SKM-1 (cell line): ENCODE results near the gene RNASE7.
"Not testable (repeated sequence)": the region's sequence is repeated elsewhere in the genome, so short reads cannot be mapped to it uniquely, and the experiment has no call there.

Experiments used
- DNase-seq: peaks from one replicate; lab custom pipeline; 2025; ENCODE audit not compliant: unreplicated experiment; lab: John Stamatoyannopoulos, UW

Gene RNASE7, protein sequence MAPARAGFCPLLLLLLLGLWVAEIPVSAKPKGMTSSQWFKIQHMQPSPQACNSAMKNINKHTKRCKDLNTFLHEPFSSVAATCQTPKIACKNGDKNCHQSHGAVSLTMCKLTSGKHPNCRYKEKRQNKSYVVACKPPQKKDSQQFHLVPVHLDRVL

DNA sequence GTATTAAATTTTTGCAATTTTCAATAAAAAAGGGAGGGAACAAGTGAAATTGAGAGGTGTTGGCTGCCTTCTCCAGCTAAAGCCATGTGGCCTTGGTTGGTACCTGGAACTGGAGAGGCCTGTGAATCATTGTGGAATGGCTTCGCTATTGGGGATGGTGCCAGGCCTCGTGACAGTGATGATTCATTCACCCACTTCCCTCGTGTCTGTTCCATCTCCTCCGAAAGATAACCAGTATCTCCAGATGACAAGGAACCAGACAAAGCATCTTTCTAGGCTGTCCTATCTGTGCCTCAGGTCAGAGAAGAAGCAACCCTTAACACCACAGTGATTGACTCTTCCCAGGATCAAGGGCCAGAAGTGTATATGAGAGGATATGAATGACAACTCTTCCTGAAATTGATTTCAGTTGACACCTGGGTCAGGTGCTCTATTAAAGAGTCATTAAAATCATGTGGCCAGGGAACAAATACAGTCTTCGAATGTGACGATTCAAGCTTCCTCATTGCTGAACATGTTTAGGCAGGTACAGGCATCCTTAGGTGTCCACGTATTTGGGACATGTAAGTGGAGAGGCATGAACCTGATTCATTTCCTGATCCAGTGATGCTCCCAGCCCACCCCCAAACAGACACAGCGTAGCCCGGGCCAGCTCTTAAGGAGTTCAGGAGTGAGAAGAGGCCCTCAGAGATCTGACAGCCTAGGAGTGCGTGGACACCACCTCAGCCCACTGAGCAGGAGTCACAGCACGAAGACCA, at the start of gene RNASE7:
TSS of gene RNASE7 (plus strand) at position 687 of the 758 bp plus-strand sequence. CDS start 631 bp downstream, outside the sequence.
- no peak for DNase-seq

DNA sequence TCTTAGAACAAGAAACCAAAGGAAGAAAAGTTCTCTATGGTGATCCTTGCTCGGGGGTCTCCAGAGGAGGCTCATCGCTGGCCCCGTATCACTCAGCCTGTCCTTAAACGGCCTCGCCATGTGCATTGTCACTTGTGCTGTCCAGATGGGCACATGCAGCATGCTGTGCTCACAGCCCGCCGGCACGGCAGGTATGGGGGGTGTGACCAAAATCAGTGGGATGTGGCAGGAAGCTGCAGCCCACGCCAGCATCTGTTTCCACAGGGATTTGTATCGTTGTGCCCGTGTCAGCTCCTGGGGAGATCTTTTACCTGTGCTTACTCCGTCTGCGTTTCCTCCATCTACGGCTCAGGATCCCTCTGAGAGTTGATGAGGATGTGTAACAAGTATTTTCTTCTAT, 45.6 kb upstream of the RNASE7 start:
- no peak for DNase-seq

DNA sequence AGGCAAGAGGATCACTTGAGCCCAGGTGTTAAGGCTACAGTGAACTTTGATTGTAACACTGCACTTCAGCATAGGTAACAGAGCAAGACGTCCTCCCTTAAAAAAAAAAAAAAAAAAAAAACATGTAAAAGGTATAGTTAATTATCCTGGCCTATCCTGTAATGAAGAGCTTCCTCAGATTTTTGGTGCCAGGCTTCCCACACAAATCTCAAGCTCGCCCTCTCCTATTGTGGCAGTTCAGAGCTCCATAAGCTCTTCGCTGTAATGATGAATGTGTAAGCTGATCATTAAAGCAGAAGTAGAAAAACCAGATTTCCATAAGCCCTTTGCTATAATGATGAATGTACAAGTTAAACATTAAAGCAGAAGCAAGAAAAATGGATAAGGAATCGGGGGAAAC, 45.0 kb upstream of the RNASE7 start:
- no peak for DNase-seq

DNA sequence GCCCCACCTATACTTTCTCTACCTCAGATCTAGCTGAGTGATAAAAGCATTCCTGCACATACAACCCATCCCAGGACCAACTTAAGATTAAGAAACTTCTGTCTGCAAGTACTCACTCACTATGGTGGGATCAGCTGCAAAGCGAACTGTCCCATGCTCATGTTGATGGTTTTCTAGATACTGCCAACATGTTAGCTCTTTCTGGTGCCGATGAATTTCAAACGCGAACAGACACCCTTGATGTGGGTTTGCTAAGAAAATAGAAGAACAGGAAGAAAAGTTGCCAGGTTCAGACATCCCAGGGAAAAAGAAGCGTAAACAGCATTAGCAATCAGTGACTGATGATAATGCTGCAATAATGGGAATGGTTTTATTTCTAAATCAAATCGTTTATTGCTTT, 44.6 kb upstream of the RNASE7 start:
- no peak for DNase-seq

DNA sequence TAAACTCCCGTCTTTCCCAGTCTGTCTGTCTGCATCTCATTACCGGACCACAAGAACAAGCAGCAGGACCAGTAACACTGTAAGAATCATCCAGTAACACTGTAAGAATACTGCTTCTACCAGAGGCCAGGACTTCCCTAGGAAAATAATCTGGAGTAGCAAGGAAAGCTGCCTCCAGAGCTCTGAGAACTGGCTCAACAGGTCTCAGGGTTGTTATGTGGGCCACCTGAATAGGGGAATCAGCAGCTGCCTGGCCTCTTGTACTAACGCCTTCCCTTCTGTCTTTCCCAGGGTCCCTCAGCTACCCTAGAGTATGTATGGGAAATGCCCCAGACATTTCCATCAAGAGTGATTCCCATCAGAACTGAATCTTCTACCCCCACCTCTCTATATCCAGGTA, 44.0 kb upstream of the RNASE7 start:
- DNase-seq: no peak

DNA sequence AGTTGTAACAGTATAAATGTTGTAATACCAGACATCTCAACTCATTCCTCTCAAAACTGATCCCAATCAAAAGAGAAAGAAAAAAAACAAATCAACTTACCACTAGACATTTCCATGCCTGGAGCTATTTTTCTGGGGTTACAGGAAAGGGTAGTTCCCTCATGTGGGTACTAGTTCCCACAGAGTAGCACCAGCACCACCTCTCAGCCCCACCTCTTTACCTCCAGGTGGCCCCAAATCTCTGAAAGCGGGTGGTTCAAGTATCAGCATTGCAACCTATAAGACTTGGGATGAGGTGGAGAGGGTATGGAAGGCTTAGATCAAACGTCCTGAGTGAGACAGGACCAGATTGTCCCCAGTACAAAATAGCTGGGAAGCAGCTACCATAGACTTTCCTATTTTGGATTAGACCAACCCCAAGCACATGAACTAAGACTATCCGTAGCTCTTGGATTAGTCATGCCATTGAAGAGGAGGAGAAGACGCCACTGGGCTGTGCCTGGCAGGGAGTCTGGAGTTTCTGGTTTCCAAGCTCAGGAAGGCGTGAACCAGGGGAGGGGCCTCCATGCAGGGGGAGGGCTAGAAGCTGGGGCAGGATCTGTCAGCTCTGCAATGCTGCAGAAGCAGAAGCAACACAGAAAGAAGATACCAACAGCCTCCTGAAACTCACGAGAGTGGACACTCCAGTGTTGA, 43.3 kb upstream of the RNASE7 start, which contains the start of gene SLC39A2:
TSS of gene SLC39A2 (plus strand) at position 620 of the 693 bp plus-strand sequence. CDS start 154 bp downstream, outside the sequence.
- no peak for DNase-seq

DNA sequence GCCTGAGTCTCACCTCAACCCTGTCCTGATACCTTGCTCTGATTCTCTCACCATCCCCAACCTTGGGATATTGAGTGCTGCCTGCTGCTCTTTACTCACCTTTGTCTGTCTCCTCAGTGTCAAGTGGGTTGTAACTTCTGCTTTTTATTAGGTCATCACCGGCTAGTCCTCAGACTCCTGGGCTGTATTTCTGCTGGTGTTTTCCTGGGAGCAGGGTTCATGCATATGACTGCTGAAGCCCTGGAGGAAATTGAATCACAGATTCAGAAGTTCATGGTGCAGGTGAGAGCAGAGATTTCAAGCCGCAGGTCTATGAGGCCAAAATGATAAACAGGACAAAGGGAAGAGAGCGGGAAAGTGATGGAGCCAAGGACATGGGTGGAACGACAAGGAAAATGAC, 42.6 kb upstream of the RNASE7 start:
- no peak for DNase-seq

DNA sequence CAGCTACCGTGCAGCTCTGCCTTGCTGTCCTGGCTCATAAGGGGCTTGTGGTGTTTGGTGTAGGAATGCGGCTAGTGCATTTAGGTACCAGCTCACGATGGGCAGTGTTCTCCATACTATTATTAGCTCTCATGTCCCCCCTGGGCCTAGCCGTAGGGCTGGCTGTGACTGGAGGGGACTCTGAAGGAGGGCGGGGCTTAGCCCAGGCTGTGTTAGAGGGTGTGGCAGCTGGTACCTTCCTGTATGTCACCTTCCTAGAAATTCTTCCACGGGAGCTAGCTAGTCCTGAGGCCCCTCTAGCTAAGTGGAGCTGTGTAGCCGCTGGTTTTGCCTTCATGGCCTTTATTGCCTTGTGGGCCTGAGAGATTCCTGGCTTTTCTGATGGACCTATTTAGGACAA, 40.9 kb upstream of the RNASE7 start:
- DNase-seq: no peak

DNA sequence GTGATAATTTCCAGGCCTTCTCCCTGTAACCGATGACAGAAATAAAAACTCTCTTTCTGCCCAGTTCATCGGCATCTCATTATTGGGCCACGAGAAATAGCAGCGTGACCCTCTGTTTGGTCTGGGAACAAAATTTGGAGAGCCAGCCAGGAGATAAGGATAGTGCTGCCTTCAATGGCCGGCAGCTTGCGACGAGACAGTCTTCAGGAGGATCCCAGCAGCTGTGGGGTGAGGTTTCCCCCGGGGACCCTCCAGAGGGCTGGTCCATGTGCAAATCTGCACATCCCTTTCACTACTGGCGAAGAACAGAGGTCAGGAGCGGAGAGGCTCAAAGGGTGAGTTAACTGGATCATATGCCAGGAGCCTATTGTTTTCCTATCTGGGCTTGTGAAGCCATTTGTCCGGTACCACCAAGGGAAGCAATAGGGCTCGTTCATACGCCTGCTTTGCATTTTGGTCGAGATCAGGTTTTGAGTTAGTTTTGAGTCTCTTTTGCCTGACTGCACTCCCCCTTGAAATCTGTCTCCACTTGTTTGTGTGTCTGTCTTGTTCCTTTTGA, 38.3 kb upstream of the RNASE7 start:
- DNase-seq: no peak

DNA sequence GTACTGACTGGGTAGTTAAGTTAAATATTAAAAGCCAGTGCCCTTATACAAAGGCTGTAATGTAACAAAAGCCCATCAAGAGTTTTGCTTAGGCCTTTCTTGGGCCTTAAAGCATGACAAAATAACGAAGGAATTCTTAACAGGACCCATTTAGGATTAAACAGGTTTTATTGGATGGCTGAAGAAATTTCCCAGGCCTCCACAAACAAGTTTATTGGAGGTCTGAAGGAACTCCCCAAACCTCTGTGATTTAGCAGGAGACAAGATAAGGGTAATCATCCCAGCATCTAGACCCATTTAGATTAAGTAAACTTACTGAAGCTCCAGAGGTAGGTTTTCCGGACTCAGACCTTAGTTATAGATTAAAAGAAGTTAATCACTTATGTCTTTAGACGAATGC, 32.4 kb upstream of the RNASE7 start:
- not testable (repeated sequence) for DNase-seq

DNA sequence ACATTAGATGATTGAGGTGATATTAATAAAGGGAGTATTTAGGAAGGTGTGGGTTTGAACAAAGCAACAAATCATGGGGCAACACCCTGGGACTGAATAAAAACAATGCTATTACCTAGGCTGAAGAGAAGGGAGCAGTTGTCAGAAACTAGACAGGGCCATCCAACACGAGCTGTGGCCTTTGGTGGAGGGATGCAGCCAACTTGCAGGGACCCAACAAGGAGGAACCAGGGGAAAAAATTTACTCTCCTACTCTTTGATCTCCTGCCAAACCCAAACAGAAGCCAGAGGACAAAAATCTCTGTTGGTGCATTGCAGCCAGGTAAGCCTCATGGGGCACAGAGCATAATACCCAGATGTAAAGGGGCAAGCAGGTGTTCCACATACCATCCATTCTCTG, 31.0 kb upstream of the RNASE7 start:
- no peak for DNase-seq

DNA sequence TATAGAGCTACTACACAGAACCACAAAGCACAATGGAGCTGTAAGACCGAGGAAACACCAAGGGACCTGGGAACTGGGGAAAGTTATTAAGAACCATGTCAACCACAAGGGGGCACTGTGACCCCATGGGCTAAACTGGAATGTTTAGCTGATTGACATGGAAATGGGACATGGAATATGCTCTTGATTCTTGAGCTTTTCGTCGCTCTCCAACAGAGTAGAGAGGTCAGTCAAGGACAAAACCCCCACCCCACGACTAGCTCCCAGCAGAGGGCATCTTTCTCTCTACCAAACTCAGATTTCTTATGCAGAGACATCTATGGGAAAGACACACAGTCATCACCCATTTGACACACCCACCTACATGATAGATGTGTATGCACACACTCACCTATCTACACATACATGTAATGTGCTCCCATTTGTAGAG, 27.4 kb upstream of the RNASE7 start:
- DNase-seq: peak; percentile 36

DNA sequence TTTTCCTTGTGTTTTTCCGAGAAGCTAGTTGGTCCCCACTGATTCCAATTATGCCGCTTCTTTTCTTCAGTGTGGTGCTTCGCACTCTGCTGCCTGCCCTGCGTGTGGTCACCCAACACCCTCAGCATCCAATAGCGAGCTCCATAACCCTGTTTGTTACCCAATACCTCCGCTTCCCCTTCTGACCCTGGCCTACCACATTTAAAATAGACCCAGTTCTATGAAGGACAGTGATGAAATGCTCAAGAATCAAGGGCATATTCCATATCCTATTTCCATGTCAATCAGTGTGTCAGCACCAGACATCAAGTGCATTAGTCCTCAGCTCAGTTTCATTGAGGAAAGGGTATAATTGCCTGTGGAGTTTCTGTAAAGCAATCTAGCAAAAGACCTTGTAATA, 26.9 kb upstream of the RNASE7 start:
- peak; percentile 39 for DNase-seq

DNA sequence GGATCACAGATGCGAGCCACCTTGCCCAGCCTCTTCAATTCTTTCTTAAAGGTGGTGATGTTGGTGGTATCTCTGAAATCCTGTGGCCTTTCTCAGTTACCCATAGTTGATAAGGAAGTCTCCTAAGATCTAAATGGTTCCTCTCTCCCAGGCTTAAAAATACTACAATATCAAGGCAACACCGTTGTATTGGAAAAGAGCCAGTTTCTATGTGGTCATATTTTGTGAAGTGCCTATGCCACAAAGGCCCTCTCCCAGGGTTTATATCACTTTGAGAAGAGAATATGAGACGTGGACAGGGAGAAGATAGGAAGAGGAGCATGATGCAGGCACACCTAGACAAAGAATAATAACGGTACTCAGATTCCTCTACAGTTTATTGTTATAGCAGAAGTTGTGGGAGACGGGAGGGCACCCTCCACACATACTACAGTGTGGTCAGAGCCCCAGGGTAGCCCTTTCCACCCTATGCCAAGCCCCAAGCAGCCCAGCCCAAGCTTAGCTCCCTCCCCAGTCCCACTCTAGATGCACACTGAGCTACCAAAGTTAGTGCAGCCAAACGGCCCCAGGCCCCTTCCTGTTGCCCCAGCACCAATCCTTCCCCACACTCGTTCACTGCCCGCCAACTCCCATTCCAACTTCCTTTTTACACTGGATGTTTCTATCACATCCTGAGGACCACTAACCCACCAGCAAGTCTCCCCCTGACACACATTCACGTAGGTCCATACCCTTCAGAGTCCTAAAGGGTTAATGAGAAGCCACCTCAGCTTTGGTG, 25.6 kb upstream of the RNASE7 start:
- DNase-seq: no peak

DNA sequence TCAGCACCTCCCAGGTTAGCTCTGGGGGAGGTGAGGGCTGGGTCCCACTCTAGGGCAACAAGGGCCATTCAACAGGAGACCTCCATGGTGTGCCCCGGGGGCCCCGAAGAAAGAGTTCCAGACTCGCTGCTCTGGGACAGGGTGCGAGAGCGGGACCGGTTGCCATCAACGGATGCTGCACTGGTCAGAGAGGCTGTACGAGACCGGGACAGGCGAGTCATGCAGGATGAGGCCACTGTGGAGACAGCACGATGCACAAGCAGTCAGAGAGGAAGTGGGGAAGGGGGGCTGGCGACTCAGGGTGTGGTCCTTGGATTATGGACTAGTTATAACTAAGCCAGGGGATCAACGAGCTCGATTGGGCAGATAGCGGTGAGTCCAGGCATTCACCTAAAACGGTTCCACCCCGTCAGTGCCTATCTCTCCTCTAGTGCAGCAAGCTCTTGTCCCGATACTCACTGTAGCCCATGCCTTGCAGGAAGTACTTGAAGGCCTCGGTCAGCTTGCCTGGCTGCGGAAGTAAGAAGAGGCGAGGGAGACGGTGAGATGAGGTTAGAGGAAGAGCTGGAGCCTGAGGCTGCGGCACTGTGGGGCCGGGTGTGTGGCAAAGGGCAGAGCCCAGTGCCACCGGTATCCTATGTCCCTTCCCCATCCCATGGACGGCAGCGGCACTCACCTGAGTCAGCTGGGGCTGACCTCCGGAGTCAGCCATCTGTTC, 24.5 kb upstream of the RNASE7 start:
- DNase-seq: no peak

DNA sequence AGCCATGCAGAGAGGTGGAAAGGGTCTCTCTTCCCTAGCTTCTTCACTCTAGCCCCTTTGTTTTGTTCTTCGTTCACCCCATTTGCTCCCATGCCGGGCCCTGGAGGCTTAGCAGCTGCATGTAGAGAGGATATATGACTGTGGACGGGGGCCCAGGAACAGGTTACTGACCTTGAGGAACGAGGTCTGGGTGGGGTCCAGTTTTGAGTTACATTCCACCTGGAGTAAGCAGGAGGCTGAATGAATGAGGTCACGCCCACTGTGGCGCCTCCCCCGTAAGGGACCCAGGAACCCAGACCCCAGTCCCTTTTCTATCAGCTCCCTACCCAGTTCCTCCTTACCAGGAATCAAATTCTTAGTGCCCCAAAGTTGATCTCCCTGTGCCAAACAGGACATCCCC, 23.9 kb upstream of the RNASE7 start:
- no peak for DNase-seq

DNA sequence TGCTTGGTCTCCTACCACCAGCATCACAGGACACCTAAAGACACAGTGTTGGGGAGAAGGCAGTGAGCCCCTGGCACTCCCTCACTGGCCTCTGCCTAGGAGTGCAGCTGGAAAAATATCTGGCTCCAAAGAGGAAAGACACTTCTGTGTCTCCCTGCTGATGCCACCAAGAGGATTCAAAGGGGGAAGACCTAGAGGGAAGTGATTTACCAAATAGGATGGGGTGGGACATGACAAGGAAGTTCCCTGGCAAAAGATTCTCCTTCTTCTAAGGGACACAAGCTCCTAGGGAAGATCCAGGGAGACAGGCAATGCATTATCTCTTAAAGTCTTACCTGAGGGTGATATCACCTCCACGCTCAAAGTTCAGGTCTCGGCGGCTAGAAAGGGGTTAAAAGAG, 23.4 kb upstream of the RNASE7 start:
- DNase-seq: no peak

DNA sequence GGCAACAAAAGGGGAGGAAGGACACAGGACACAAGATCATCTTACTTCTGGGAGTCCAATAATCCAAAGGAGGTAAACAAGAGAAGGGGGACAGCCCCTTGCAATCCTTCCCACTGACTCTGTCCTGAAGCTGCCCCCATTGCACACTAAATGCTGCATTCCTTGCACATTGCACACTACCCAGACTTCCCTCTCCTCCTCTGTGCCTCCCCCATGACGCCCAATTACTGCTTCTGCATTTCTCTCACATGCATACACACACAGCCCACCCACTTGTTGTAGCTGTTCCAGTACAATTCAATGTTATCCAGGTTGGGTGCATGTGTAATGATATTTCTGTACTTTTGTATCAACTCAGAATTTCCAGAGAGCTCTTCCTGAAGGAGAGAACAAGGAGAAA, 22.8 kb upstream of the RNASE7 start:
- no peak for DNase-seq

DNA sequence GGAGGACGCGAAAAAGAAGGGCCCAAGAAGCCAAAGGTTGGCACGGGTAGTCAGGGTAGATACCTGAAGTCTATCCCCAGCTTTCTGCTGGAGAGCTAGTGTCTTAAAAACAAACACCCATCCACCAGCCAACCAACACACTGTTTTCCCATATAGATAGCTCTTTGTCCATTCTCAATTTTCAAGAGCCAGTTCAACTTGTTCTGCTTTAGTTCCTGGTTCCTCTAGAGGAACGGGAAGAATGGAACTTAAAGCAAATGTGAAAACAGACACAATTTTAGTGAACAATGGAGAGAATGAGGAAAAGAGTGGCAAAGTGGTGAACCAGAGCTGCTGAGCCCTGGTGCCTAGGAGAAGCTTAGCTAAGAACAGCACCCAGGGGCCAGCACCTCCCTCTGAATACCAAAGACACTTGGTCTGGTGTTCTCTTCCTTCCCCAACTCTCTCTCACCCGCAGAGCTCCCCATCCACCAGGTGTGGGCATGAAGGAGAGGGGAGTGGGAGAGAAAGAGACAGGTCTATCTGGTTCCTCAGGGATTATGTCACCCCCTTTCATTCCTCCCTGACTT, 21.1 kb upstream of the RNASE7 start:
- no peak for DNase-seq

DNA sequence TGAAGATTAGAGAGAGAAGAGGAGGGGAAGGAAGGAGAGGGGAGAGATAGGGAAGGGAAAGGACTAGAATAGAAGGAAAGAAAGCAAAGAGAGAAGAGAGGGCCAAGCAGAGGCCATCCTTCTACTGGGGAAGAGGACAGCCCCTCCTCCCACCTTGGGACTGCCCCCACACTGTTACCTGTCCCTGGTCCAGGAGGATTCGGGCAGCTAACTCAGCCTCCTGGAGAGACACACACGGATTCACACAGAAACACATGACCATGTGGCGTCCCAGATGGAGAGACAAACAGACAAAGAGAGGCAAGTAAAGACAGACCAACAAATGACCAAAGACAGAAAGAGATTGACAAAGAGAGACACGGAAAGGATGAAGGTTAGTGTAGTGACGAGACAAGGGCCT, 19.5 kb upstream of the RNASE7 start:
- no peak for DNase-seq
